ENCODE data around the gene NELL1.
"Not testable (repeated sequence)": the region's sequence is repeated elsewhere in the genome, so short reads cannot be mapped to it uniquely, and the experiment has no call there.

The NELL1 gene

GRCh38 chr11:21132146-21132720 lies 462.8 kb downstream of the NELL1 start:
- no peak for DNase-seq

DNA sequence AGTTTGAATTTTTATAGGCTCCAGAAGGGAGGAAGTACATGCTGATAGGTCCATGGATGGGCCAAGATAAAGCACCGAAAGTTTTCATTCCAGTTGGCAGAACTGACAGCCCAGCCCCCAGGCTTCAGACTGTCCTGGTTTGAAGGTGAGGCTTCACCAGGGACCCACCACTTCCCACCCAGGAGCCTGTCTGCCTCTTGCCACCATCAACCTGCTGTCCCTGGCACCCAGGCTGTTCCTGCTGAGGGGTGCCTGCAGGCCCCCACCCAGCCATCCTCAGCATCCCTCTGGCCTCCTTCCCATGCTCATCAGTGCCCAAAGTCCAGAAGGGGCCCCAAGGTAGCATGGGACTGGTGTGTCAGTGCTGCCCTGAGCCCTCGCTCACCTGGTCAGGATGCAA lies 463.9 kb downstream of the NELL1 start:
- DNase-seq: no peak

DNA sequence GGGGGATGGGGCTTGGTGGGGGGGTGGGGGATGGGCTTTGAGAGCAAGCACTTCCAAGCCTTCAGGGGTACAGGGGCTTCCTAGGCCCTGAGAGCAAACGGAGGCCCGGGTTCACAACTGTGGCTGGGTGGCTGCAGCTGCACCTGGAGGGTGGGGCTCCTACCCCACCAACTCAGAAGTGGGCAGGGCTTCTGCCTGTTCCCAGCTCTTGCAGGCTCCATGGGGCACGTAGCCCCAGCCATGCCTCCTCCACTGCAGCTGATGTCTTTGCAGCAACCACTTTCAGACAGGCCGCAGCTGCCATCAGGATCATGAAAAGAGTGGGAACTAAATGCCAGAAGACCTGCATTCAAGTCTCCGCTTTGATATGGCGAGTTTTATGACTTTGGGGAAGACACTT lies 464.3 kb downstream of the NELL1 start:
- no peak for DNase-seq

GRCh38 chr11:21137803-21138202 lies 468.4 kb downstream of the NELL1 start:
- DNase-seq: no peak

DNA sequence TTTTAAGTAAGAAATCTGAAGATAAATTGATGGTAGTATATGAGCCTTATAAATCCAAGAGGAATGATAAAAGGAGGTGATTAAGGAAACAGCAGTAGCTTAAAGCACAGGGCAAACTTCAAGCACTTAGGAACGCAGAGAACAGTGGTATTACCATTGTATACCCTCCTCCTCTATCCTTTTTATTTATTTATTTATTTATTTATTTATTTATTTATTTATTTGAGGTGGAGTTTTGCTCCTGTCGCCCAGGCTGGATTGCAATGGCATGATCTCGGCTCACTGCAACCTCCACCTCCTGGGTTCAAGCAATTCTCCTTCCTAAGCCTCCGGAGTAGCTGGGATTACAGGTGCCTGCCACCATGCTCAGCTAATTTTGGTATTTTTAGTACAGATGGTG lies 472.2 kb downstream of the NELL1 start:
- not testable (repeated sequence) for DNase-seq

- DNase-seq: no peak
Measured at GRCh38 chr11:21142007-21142406, 472.6 kb downstream of the NELL1 start.

GRCh38 chr11:21144531-21144930 lies 475.1 kb downstream of the NELL1 start:
- no peak for DNase-seq

- no peak for DNase-seq
Measured at GRCh38 chr11:21148376-21148775, 479.0 kb downstream of the NELL1 start.

DNA sequence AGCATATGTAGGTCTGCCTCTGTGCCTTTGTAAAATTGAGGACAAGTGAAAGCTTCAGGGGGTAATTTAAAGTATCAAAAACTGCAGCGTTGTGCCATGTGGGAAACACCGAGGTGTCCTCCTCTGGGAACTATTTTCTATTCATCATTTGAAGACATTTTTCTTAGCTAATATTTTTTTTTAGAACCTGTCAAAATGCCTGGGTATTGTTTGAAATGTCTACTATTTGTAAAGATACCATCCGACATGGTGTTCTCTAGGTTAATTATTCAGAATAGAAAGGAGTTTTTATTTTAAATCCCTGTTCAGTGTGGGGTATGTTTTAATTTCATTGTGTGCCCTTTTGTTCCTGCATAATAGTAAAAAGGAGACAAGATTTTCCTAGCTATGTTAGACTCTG lies 490.8 kb downstream of the NELL1 start:
- no peak for DNase-seq

DNA sequence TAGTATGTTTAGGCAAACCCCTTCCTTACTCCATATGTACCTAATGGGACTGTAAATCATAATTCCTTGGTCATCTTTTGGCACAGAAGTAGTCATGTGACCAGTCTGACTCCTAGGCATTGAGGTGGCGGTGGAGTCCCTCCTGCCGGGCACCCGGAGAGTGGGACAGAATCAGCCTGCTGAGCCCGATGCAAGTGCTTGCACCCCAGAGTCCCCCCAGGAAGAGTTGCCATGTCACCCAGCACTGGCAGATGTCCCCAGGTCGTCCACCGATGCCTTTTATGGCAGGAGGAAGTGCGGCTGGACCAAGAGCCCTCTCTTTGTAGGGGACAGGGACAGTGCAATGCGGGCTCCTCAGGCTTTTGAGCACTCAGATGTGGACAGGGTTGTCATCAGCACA lies 500.3 kb downstream of the NELL1 start:
- DNase-seq: no peak

GRCh38 chr11:21173476-21173875 lies 504.1 kb downstream of the NELL1 start:
- DNase-seq: no peak

GRCh38 chr11:21174781-21175180 lies 505.4 kb downstream of the NELL1 start:
- DNase-seq: no peak

DNA sequence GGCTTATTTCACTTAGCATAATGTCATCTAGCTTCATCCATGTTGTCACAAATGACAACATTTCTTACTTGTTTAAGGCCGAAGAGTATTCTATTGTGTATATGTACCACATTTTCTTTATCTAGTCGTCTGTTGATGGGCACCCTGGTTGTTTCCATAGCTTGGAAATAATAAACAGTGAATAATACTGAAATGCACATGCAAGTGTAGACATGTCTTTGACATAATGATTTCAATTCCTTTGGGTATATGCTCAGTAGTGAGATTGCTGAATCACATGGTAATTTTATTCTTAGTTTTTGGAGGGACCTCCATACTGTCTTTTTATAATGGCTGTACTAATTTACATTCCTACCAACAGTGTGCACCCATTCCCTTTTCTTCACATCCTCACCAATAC lies 508.0 kb downstream of the NELL1 start:
- no peak for DNase-seq

GRCh38 chr11:21179770-21180169 lies 510.4 kb downstream of the NELL1 start:
- DNase-seq: no peak

- DNase-seq: no peak
Measured at GRCh38 chr11:21180182-21180581, 510.8 kb downstream of the NELL1 start.

DNA sequence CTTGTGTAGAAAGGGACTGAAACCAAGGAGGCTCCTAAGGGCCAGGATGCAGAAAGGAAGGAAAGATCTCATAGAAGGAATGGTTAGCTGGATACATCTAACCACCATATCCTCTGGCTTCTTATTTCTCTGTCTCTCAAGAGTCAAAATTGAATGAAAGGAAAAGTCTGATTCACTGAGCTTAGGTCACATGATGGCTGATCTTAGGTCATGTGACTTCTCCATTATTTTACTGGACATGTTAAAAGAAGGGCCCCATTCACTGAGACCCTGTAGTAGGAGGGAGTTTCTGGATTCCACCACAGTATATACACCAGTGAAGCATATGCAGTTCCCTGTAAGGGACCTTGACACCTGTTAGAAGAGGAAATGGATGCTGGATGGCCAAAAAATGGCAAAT lies 516.6 kb downstream of the NELL1 start:
- DNase-seq: no peak

DNA sequence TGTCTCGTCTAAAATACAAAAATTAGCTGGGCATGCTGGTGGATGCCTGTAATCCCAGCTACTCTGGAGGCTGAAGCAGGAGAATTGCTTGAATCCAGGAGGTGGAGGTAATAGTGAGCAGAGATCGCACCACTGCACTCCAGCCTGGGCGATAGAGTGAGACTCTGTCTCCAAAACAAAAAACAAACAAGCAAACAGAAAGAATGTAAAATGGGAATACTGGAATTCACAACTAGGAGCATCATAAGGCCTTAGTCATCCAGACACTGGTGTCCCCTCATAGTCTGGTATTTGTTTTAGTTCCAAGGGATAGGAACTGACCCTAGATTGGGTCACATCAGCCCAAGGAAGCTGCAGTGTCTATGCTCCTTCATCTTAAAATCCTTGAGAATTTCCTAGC lies 520.8 kb downstream of the NELL1 start:
- no peak for DNase-seq

GRCh38 chr11:21195995-21196394 lies 526.6 kb downstream of the NELL1 start:
- DNase-seq: no peak

- DNase-seq: no peak
Measured at GRCh38 chr11:21198498-21198897, 529.1 kb downstream of the NELL1 start.

GRCh38 chr11:21205205-21205604 lies 535.8 kb downstream of the NELL1 start:
- no peak for DNase-seq

GRCh38 chr11:21225860-21226259 lies 556.5 kb downstream of the NELL1 start:
- no peak for DNase-seq

DNA sequence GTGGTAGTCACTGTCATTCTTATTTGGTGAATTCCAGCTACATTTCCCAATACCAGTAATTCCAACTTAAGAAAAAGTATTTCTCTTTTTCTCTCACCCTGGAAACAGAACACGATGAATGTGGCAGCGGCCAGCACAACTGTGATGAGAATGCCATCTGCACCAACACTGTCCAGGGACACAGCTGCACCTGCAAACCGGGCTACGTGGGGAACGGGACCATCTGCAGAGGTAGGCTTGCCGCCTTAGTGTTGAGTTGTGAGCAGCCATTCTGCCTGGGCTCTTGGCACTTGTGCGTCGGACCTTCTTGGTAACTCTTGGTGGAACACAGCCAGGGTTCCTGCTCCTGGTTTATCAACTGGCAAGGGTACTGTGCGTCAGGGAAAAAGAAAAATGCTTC lies 559.8 kb downstream of the NELL1 start:
- no peak for DNase-seq

GRCh38 chr11:21250196-21250595 lies 580.8 kb downstream of the NELL1 start:
- DNase-seq: no peak

DNA sequence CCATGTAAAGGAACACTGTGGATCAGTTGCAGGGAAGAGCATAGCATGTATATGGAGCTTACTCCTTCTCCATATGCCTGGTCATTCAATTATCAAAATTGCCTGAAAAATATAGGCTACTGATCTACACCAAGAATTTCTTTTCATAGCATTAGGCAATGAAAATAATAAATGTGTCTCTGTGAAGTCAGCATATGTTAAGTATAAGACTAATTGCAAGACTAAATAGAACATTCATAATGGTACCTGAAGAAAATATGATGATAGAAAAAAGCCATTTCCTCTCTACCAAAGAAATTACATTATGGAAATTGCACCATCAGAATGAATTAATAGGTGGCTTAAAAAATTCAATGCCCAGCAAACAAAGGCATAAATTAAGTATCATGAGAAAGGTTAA lies 584.7 kb downstream of the NELL1 start:
- no peak for DNase-seq

DNA sequence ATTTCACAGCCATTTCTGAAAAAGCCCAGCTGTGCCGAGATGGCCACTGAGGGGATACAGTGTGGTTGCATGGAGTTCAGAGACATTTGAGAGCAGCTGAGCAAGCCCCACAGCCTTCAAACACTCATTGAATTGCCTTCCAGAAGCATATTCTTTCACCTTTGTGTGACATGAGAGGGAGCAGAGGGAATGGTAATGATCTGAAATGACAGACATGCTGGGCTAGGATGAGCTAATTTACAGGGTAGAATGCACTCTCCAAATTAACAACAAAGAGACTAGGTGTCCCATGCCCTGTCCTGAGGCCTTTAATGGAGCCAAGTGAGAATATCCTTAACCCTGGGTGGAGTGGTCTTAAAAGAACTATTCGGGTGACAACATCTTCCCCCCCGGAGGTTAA lies 585.4 kb downstream of the NELL1 start:
- DNase-seq: no peak

- DNase-seq: no peak
Measured at GRCh38 chr11:21257461-21257860, 588.1 kb downstream of the NELL1 start.

Measured in activated naive CD4-positive, alpha-beta T cell treated with anti-CD3 and anti-CD28 coated beads, Interleukin-2, amount 50 U/mL, for 16 hours (primary cell).